Measurements from ENCODE around the gene ADIPOR2. TPM values are rescaled to one million over a fixed set of nuclear protein-coding genes. Genes with fewer than 3 reads are reported as not detected.

ADIPOR2 gene
- total RNA-seq, 1 experiment from 2014 or later, result 45.3 TPM

- peaks cover 0 to 5% of the 10 kb centered on the region in 2 experiments; a peak in 2 of 5 replicates for H3K9me3 Mint-ChIP-seq
- H3K4me2 ChIP-seq (ENCODE audit: insufficient read depth, insufficient read length, low read length), result peak overlapping the region; percentile 18
Measured at GRCh38 chr12:1662761-1663439, 28.0 kb upstream of the ADIPOR2 start.

More at GRCh38 chr12:1662761-1663439, 28.0 kb upstream of the ADIPOR2 start:
- Mint-ChIP-seq H3K4me1 (peaks cover 7 to 13% of the 10 kb centered on the region in 2 experiments; a peak in 3 of 4 replicates), H3K4me3 (peak overlapping the region; percentile 60 to 76), H3K36me3 (ENCODE audit: insufficient read depth in 1 of 3, low read depth in 3 of 3) (no peaks in the 10 kb centered on the region; a peak in 1 of 7 replicates), H3K27ac (peak overlapping the region in 1 of 3 experiments; percentile 41; a peak in 1 of 7 replicates), H3K27me3 (ENCODE audit: low read depth) (peaks cover 60% of the 10 kb centered on the region)
- Histone ChIP-seq H3K4me1 (ENCODE audit: insufficient read depth, low read length) (no peaks in the 10 kb centered on the region), H4K5ac (ENCODE audit: insufficient read length, low read depth, low read length) (no peak overlapping the region), H3T11ph (ENCODE audit: low read length) (no peak overlapping the region), H3K9ac (ENCODE audit: extremely low read depth, insufficient read length, low read length) (no peak overlapping the region), H3K27ac (ENCODE audit: insufficient read length, low read depth, low read length) (no peak overlapping the region), H2BK120ac (ENCODE audit: low read depth, low read length, poor library complexity, severe bottlenecking) (no peak overlapping the region), H4K20me1 (ENCODE audit: control insufficient read depth, insufficient read depth, insufficient read length) (no peaks in the 10 kb centered on the region), H3K56ac (ENCODE audit: insufficient read length, low read depth, low read length) (no peak overlapping the region), H3K79me1 (ENCODE audit: insufficient read depth, low read depth, low read length, poor library complexity, severe bottlenecking) (no peaks in the 10 kb centered on the region), H3K4ac (ENCODE audit: low read depth, low read length) (no peak overlapping the region), H3K79me2 (ENCODE audit: insufficient read depth, low read length) (no peaks in the 10 kb centered on the region), H4K91ac (ENCODE audit: insufficient read length, low read depth, low read length) (no peak overlapping the region), H3K14ac (ENCODE audit: insufficient read depth, low read length) (no peak overlapping the region), H2AFZ (ENCODE audit: low read length) (no peak overlapping the region), H2BK12ac (ENCODE audit: insufficient read length, low read depth, low read length) (no peak overlapping the region), H3K9me3 (ENCODE audit: control insufficient read depth, low read depth, low read length) (no peaks in the 10 kb centered on the region), H3K18ac (ENCODE audit: insufficient read length, low read depth, low read length) (peak overlapping the region; percentile 11), H3K23ac (ENCODE audit: insufficient read length, low read depth, low read length) (no peak overlapping the region), H2BK20ac (ENCODE audit: low read depth, low read length, poor library complexity, severe bottlenecking) (no peak overlapping the region), H4K8ac (replicated peaks; ENCODE audit: insufficient read length, low read depth, low read length) (no peak overlapping the region), H2AK5ac (ENCODE audit: insufficient read length, low read length) (no peak overlapping the region), H3K23me2 (ENCODE audit: insufficient read length, low read depth, low read length, poor library complexity, severe bottlenecking) (peaks cover 14% of the 10 kb centered on the region), H2BK5ac (ENCODE audit: insufficient read length, low read length) (no peak overlapping the region), H2BK15ac (ENCODE audit: low read depth, low read length) (no peak overlapping the region), H3K27me3 (ENCODE audit: insufficient read depth, low read length) (peaks cover 9% of the 10 kb centered on the region; the same call in 1 of the 2 replicates)
- WGBS (ENCODE audit: extremely low coverage, insufficient read length, low lambda C conversion rate), result no CpG with 5 or more reads among the region's 46 CpGs
- DNase-seq, result peak; percentile 98
- TF ChIP-seq, protein P1, sequence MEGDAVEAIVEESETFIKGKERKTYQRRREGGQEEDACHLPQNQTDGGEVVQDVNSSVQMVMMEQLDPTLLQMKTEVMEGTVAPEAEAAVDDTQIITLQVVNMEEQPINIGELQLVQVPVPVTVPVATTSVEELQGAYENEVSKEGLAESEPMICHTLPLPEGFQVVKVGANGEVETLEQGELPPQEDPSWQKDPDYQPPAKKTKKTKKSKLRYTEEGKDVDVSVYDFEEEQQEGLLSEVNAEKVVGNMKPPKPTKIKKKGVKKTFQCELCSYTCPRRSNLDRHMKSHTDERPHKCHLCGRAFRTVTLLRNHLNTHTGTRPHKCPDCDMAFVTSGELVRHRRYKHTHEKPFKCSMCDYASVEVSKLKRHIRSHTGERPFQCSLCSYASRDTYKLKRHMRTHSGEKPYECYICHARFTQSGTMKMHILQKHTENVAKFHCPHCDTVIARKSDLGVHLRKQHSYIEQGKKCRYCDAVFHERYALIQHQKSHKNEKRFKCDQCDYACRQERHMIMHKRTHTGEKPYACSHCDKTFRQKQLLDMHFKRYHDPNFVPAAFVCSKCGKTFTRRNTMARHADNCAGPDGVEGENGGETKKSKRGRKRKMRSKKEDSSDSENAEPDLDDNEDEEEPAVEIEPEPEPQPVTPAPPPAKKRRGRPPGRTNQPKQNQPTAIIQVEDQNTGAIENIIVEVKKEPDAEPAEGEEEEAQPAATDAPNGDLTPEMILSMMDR (conservative IDR thresholded peaks at IDR 0.05), result peak; percentile 86
